Left cardiac atrium (tissue), 4 donors: ENCODE results near the gene AMFR. TPM values are rescaled to one million over a fixed set of nuclear protein-coding genes. Genes with fewer than 3 reads are reported as not detected.
A peak's percentile ranks its signal among the peaks of the same experiment; 100 is the strongest.

ENCODE experiments used
- ATAC-seq, 2 donors: fragments of 200-7000 bp; cut with Tn5 transposase; one replicate each; pipeline ENCODE4 v1.9.1; 2020; ENCODE audit warnings: mild to moderate bottlenecking in 2 of 2, moderate library complexity in 2 of 2
- DNase-seq: peaks from one replicate; pipeline ENCODE4 v3.0.0-alpha.2; 2020
- intact Hi-C, 2 donors: fragments of 100-400 bp; cut with DNase I; formaldehyde crosslinking; loops; one replicate each; pipeline versions ENCODE4 v1.14.1 to v1.15.1; 2022 to 2023
- long read RNA-seq: library from polyadenylated mRNA; unstranded; transcript quantifications from one replicate; pipeline ENCODE4 v2.0.0, GENCODE V29; 2021
- total RNA-seq, 2 donors: library from RNA; stranded (reverse); fragmentation: NEBNext Ultra II Directional; extraction: Animal tissue kit (Norgen Biotek cat#: 25700); gene quantifications; one replicate each; pipeline ENCODE4 v1.2.1, GENCODE V29; 2021
- donor health status: DM: no; HTN: yes; CAD: no.
- donor health status: DM: no; HTN: yes; CAD: no; lungs with severe emphysema.
- donor health status: DM: yes; HTN: yes; CAD: no.
- donor health status: Dilated cardiomyopathy.

Gene AMFR
- 10 to 100 TPM; 78.6 to 94.4 TPM for total RNA-seq
- long read RNA-seq, transcript AMFR-208 (1 exons, 1,844 nt) = major isoform, 13 of 20 reads
- long read RNA-seq, partial matches to known transcripts = 1 of 20 reads
- long read RNA-seq, other reads (novel, unspliced or antisense) = 0 of 20 reads

GRCh38 chr16:56425439-56425832, at the start of gene AMFR:
Gene AMFR, minus strand, starts transcription at chr16:56425545. Its CDS starts 218 bp downstream, at chr16:56425327.
- DNase-seq (peak; percentile 77), ATAC-seq (peak; percentile 96)
- intact Hi-C loops = no loop called here

DNA sequence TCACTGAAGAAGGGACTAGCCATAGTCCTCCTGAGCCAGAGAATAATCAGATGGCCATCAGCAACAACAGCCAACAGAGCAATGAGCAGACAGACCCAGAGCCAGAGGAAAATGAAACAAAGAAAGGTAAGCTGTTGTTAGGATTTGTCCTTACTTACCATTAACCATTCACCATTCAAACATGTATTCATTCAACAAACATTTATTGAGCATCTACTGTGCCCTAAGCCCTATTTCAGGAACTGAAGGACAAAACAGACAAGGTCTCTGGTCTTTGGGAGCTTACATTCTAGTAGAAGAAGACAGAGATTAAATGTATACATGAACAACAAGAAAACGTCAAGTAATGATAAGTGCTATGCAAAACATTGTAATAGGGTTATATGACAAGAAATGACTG, 45.3 kb upstream of the AMFR start:
- intact Hi-C loops = no loop called here
- ATAC-seq = no peak

GRCh38 chr16:56470232-56470631, 44.9 kb upstream of the AMFR start:
- no peak for ATAC-seq
- intact Hi-C loops = no loop called here
- DNase-seq = no peak

More for the DNA sequence above, 45.3 kb upstream of the AMFR start:
- no peak for DNase-seq

DNA sequence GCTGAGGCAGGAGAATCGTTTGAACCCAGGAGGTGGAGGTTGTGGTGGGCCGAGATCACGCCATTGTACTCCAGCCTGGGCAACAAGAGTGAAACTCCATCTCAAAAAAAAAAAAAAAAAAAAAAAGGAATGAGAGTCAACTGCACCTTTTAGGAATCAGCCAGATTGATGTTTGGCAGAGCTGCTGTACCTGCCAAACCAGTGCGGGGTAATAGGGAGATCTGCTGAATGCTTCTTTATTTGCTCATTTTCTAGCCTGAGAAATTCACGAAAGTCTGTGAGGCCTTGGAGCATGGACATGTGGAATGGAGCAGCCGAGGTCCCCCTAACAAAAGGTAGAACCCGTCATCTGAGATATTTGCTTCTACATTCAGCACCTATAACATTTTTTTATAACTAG, 44.4 kb upstream of the AMFR start:
- no peak for DNase-seq
- intact Hi-C loops = no loop called here
- no peak for ATAC-seq

- ATAC-seq (no peak), DNase-seq (no peak)
- intact Hi-C loops = no loop called here
Measured at GRCh38 chr16:56468800-56469199, 43.5 kb upstream of the AMFR start.

DNA sequence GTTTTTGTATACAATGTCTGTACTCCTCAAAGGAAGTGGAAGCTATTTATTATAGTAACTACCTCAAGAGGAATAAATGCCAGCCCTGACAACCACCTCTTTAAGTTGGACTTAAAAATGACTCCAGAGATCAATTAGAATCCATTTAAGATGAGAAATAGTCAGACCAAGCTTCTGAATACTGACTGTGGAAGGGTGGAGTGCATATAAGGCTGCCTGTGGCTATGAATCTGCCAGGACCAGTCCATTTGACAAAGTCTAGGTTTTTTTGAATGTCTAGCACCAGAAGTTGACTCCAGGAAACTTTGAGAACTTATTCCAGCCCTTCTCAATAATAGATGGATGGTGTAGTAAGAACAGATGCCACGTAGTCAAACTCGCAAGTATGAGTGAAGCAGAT, 41.0 kb upstream of the AMFR start:
- intact Hi-C loops = no loop called here
- ATAC-seq (no peak), DNase-seq (no peak)

DNA sequence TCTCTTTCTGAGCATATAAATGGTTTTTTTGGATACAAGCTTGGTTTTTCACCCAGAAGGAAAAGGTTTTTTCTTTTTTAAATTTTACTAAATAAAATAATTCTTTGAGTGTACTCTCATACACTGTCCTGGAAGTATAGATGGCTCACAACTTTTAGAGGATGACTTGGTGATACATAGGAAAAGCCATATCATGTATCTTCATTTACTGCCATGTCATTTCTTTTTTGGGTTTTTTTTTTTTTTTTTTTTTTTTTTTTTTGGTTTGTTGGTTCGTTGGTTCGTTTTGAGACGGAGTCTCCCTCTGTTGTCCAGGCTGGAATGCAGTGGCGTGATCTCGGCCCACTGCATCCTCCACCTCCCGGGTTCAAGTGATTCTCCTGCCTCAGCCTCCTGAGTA, 37.8 kb upstream of the AMFR start:
- ATAC-seq (no peak), DNase-seq (no peak)
- intact Hi-C loops = no loop called here

DNA sequence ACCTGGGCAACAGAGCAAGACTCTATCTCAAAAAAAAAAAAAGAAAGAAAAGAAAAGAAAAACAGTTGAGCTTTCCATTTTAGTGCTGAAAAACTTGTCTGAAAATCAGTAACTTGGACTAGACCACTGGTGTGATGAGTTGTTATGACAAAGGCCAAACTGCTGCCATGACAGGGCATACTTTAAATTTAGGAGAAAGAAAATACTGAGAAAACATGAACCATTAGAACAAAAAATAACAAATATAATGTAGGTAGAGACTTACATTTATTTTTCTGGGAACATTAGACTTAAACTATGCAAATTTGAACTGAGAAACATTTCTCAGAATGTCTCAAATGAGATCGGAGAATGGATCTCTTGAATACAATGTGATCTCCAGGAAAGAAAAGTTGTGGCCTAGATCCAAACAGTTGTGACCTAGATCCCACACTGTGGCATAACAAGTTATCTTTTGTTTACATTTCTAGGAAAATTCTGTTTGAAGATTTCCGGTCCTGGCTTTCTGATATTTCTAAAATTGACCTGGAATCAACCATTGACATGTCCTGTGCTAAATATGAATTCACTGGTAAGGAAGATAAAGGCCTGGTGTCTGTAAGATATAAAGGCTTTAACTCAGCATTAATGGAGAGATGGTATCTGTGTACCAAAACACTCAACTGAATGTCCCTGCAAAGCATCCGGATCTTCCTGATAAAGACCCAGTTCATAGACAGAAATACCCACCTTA, 36.9 kb upstream of the AMFR start:
- ATAC-seq (no peak), DNase-seq (no peak)
- intact Hi-C loops = no loop called here

DNA sequence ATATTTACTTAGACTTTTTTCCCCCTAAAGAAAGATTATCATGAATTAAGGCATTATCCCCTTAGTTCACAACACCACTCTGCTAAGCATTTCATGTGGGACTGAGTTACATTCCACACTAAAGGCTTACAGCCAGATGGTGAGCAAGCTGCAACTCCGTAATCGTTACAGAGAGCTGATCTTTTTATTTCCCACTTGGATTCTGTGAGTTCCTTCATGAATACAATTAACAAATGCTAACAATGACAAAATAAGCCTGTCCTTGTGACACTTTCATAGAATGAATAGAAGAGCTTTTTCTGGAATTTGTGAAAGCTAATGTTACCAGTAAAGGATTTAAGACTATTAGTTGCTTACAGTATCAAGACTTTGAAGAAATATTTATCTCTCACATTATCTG, 34.8 kb upstream of the AMFR start:
- intact Hi-C loops = no loop called here
- ATAC-seq (no peak), DNase-seq (no peak)

- no peak for DNase-seq
- no peak for ATAC-seq
- intact Hi-C loops = no loop called here
Measured at GRCh38 chr16:56457927-56458470, 32.7 kb upstream of the AMFR start.

- ATAC-seq = peak; percentile 51 to 64
- intact Hi-C loops = no loop called here
- DNase-seq = peak; percentile 47
Measured at GRCh38 chr16:56451753-56452689, 26.7 kb upstream of the AMFR start.

- intact Hi-C loops = no loop called here
- DNase-seq (peak; percentile 94), ATAC-seq (peak; percentile 99 to 100)
Measured at GRCh38 chr16:56450986-56451752, 25.8 kb upstream of the AMFR start, which contains the start of the genes NUDT21 and OGFOD1. Gene NUDT21, minus strand, starts transcription at chr16:56451332. Its CDS starts 130 bp downstream, at chr16:56451202. Gene OGFOD1, plus strand, starts transcription at chr16:56451554. Its CDS starts 59 bp downstream, at chr16:56451613.

GRCh38 chr16:56450275-56450985, 25.1 kb upstream of the AMFR start:
- intact Hi-C loops = no loop called here
- ATAC-seq = no peak

GRCh38 chr16:56448005-56448404, 22.7 kb upstream of the AMFR start:
- DNase-seq (no peak), ATAC-seq (no peak)
- intact Hi-C loops = no loop called here

More at GRCh38 chr16:56450275-56450985, 25.1 kb upstream of the AMFR start:
- DNase-seq = no peak

- intact Hi-C loops = no loop called here
- DNase-seq (no peak), ATAC-seq (no peak)
Measured at GRCh38 chr16:56447286-56447685, 21.9 kb upstream of the AMFR start.

- ATAC-seq (peak in 1 of 2 donors; percentile 68), DNase-seq (no peak)
- intact Hi-C loops = no loop called here
Measured at GRCh38 chr16:56438038-56438437, 12.7 kb upstream of the AMFR start.

DNA sequence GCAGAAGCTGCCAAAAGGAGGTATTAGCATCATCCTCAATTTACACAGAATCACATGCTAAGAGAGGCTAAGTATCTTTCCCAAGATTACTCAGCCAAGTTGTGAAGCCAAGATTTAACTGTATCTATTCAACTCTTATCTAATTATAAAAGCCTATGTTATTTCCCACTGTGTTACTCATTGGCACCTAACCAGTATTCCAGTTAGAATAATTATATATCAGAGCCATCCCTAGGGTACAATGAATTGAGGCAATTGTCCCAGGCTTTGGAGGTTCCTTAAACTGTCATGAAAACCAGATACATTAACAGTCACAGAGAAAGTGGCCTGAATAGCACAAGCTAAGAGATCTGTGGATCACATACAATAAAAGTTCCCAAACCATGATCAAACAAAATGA, 10.9 kb upstream of the AMFR start:
- DNase-seq (no peak), ATAC-seq (peak in 1 of 2 donors; percentile 24)
- intact Hi-C loops = no loop called here

DNA sequence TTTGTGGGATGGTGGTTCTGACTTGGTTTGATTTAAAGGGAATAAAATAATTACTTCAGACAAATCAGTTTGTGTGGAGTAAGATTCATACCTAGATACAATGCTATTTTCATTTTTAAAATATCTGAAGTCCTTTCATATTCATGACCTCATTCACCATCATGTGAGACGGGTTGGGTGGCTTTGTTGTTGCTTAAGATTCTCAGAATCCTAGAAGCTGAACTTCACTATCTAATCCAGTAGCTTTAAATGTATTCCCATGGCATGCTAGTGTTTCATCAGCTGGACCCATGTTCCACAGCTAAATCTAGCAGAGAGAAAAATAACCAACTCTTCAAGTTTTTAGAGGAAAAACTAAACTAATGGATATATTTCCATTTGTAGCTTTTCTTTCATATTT, 2.7 kb upstream of the AMFR start:
- intact Hi-C loops = no loop called here
- DNase-seq (no peak), ATAC-seq (no peak)
